Right atrium auricular region (tissue), 2 donors: Measurements from ENCODE around the gene ZBTB16. TPM values are rescaled to one million over a fixed set of nuclear protein-coding genes. Genes with fewer than 3 reads are reported as not detected.

Experiments used
- DNase-seq: peaks from one replicate; pipeline ENCODE4 v3.0.0-alpha.2; 2019; ENCODE audit warnings: low spot score
- H3K27ac ChIP-seq, 2 donors: fragments of 200-600 bp; sonication (generic); 1 replicate in 1 of 2; 2 replicates in 1 of 2; pipeline ENCODE4 v1.5.1; 2016 to 2019
- H3K27me3 ChIP-seq, 2 donors: fragments of 200-600 bp; sonication (generic); one replicate each; pipeline versions ENCODE4 v1.5.1 to v1.6.0; 2017 to 2019
- H3K36me3 ChIP-seq: fragments of 200-600 bp; sonication (generic); one replicate; pipeline ENCODE4 v1.5.1; 2016
- H3K4me1 ChIP-seq, 2 donors: fragments of 200-600 bp; sonication (generic); one replicate each; pipeline versions ENCODE4 v1.5.1 to v1.6.0; 2017 to 2019
- H3K4me3 ChIP-seq, 2 donors: fragments of 200-600 bp; sonication (generic); 1 replicate in 1 of 2; 2 replicates in 1 of 2; pipeline ENCODE4 v1.5.1; 2017 to 2019; ENCODE audit warnings: mild to moderate bottlenecking in 1 of 2, moderate library complexity in 1 of 2
- H3K9me3 ChIP-seq, 2 donors: fragments of 200-600 bp; sonication (generic); one replicate each; pipeline ENCODE4 v1.5.1; 2019
- CTCF ChIP-seq, 2 donors: fragments of 200-600 bp; sonication (generic); IDR thresholded peaks; one replicate each; pipeline ENCODE4 v1.5.1; 2019; ENCODE audit warnings: antibody characterized with exemption in 2 of 2
- total RNA-seq, 2 donors: library from RNA; depleted of rRNA; stranded (reverse); fragments of >200 nt; gene quantifications; one replicate each; pipeline ENCODE4 v1.1.0, GENCODE V29; 2016

ZBTB16 gene
- total RNA-seq, 2 donors from 2014 or later: 65.5 to 101 TPM

GRCh38 chr11:114091516-114092397, 32.2 kb downstream of the ZBTB16 start:
- Histone ChIP-seq H3K4me1 (peaks cover 0 to 96% of the 10 kb centered on the region in 2 donors), H3K4me3 (peak overlapping the region in 1 of 2 donors; percentile 1), H3K9me3 (no peaks in the 10 kb centered on the region), H3K36me3 (peaks cover 49% of the 10 kb centered on the region), H3K27me3 (no peaks in the 10 kb centered on the region), H3K27ac (peak overlapping the region; percentile 56 to 62)
- no peak for TF ChIP-seq CTCF (IDR thresholded peaks at IDR 0.05)
- DNase-seq: no peak

GRCh38 chr11:114092478-114092877, 33.0 kb downstream of the ZBTB16 start:
- Histone ChIP-seq H3K4me1 (peaks cover 0 to 96% of the 10 kb centered on the region in 2 donors), H3K9me3 (no peaks in the 10 kb centered on the region), H3K36me3 (peaks cover 42% of the 10 kb centered on the region), H3K27ac (peak overlapping the region; percentile 56 to 62), H3K27me3 (no peaks in the 10 kb centered on the region), H3K4me3 (no peak overlapping the region)
- no peak for TF ChIP-seq CTCF (IDR thresholded peaks at IDR 0.05)
- no peak for DNase-seq

GRCh38 chr11:114092953-114093352, 33.4 kb downstream of the ZBTB16 start:
- H3K27me3 ChIP-seq: no peaks in the 10 kb centered on the region
- no peak for DNase-seq
- H3K27ac ChIP-seq: peak overlapping the region; percentile 49 to 62
- H3K4me1 ChIP-seq: peaks cover 0 to 96% of the 10 kb centered on the region in 2 donors
- no peak overlapping the region for H3K4me3 ChIP-seq
- TF ChIP-seq CTCF (IDR thresholded peaks at IDR 0.05): no peak
- H3K36me3 ChIP-seq: peaks cover 37% of the 10 kb centered on the region
- H3K9me3 ChIP-seq: no peaks in the 10 kb centered on the region

- H3K4me3 ChIP-seq: no peak overlapping the region
- TF ChIP-seq CTCF (IDR thresholded peaks at IDR 0.05): no peak
- H3K27me3 ChIP-seq: no peaks in the 10 kb centered on the region
- H3K4me1 ChIP-seq: peaks cover 0 to 96% of the 10 kb centered on the region in 2 donors
- no peaks in the 10 kb centered on the region for H3K9me3 ChIP-seq
- no peak for DNase-seq
- H3K36me3 ChIP-seq: peaks cover 25% of the 10 kb centered on the region
- no peak overlapping the region for H3K27ac ChIP-seq
Measured at GRCh38 chr11:114094516-114094915, 35.0 kb downstream of the ZBTB16 start.

- H3K36me3 ChIP-seq: peaks cover 23% of the 10 kb centered on the region
- H3K4me3 ChIP-seq: no peak overlapping the region
- no peaks in the 10 kb centered on the region for H3K27me3 ChIP-seq
- DNase-seq: no peak
- H3K4me1 ChIP-seq: peaks cover 0 to 92% of the 10 kb centered on the region in 2 donors
- H3K9me3 ChIP-seq: no peaks in the 10 kb centered on the region
- H3K27ac ChIP-seq: no peak overlapping the region
- no peak for TF ChIP-seq CTCF (IDR thresholded peaks at IDR 0.05)
Measured at GRCh38 chr11:114095899-114096298, 36.4 kb downstream of the ZBTB16 start.
